Activated CD4-positive, alpha-beta memory T cell treated with anti-CD3 and anti-CD28 coated beads, Interleukin-2, amount 10 ng/mL, durations not matched to agents 7 days and 5 days (primary cell): ENCODE data around the gene CHST11. TPM values are rescaled to one million over a fixed set of nuclear protein-coding genes. Genes with fewer than 3 reads are reported as not detected.

Source experiments
- CTCF ChIA-PET: fragments of 350-600 bp; sonication (Branson Sonifier 250); formaldehyde crosslinking; loops from one replicate; lab custom pipeline; 2021; ENCODE audit warnings: antibody characterized with exemption, inconsistent platforms; lab: Charles Lee
- POLR2A ChIA-PET: fragments of 350-600 bp; sonication (Branson Sonifier 250); formaldehyde crosslinking; loops from one replicate; lab custom pipeline; 2021; ENCODE audit warnings: antibody characterized with exemption; lab: Charles Lee
- DNase-seq: peaks from one replicate; pipeline ENCODE4 v3.0.0-alpha.2; 2020
- H3K27ac Mint-ChIP-seq: one replicate; pipeline ENCODE4 v1.8.0; 2021; ENCODE audit warnings: mild to moderate bottlenecking, mixed read lengths
- H3K27me3 Mint-ChIP-seq: one replicate; pipeline ENCODE4 v1.8.0; 2021; ENCODE audit warnings: mixed read lengths
- H3K36me3 Mint-ChIP-seq: one replicate; pipeline ENCODE4 v1.8.0; 2021; ENCODE audit warnings: low read depth, mixed read lengths
- H3K4me1 Mint-ChIP-seq: one replicate; pipeline ENCODE4 v1.8.0; 2021; ENCODE audit warnings: mixed read lengths
- H3K4me3 Mint-ChIP-seq: one replicate; pipeline ENCODE4 v1.8.0; 2021; ENCODE audit warnings: mild to moderate bottlenecking, mixed read lengths
- H3K9me3 Mint-ChIP-seq: one replicate; pipeline ENCODE4 v1.8.0; 2021; ENCODE audit warnings: mixed read lengths
- total RNA-seq, 2 experiments: library from RNA; stranded (reverse); gene quantifications; one replicate each; pipeline ENCODE4 v1.2.3, GENCODE V29; 2021

CHST11 gene
- total RNA-seq, 2 experiments from 2014 or later = 124 to 125 TPM

DNA sequence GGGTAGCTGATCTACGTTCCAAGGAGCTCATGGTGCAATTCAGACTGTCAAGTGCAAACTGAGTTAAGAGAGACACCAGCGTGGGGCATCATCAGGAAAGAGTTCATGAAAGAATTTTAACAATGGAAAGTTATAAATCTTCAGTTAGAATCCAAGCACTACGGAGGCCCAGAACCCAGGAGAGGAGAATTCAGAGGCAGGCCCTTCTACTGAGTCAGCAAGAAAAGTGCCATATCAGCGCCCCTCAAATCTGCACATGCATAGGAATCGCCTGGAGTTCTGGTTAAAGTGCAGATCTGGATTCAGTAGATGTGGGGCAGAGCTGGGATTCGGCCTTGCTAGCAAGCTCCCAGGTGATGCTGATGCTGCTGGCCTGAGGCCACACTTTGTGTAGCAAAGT is 45.9 kb downstream of the CHST11 start:
- H3K27ac Mint-ChIP-seq = peak overlapping the region; percentile 26
- CTCF ChIA-PET = no interaction called here
- H3K36me3 Mint-ChIP-seq = peaks cover 69% of the 10 kb centered on the region
- no peaks in the 10 kb centered on the region for H3K9me3 Mint-ChIP-seq
- no peak overlapping the region for H3K4me3 Mint-ChIP-seq
- no peaks in the 10 kb centered on the region for H3K27me3 Mint-ChIP-seq
- H3K4me1 Mint-ChIP-seq = peaks cover 89% of the 10 kb centered on the region
- POLR2A ChIA-PET = interaction anchor here (1.2 to 3.4 kb wide), 2 partner anchors 17 to 45 kb away, joined by 3 to 19 read pairs; partner anchors contain the start of gene CHST11
- no peak for DNase-seq

DNA sequence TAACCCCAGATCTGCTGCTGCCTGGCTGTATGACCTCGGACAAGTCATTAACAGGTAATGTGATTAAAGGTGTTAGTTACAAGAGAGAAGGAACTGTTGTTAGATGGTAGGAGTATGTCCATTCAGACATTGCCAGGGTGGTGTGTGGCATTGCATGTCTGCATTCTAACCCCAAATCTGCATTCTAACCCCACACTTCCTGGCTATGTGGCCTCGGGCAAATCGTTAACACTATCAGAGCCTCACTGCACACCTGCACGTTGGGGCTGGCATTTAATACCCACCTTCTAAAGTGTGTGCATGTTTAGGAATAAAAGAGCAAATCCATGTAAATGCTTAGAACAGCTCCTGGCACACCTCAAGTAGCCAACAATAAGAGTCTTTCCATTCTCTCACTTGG is 46.4 kb downstream of the CHST11 start:
- ChIA-PET POLR2A (interaction anchor here (0.5 to 1.9 kb wide), 3 partner anchors 9 to 18 kb away, joined by 3 to 7 read pairs (median 3); no protein-coding TSS in a partner anchor), CTCF (no interaction called here)
- no peak overlapping the region for H3K4me3 Mint-ChIP-seq
- DNase-seq = no peak
- H3K9me3 Mint-ChIP-seq = no peaks in the 10 kb centered on the region
- no peaks in the 10 kb centered on the region for H3K27me3 Mint-ChIP-seq
- peaks cover 72% of the 10 kb centered on the region for H3K36me3 Mint-ChIP-seq
- H3K27ac Mint-ChIP-seq = peak overlapping the region; percentile 26
- H3K4me1 Mint-ChIP-seq = peaks cover 89% of the 10 kb centered on the region

DNA sequence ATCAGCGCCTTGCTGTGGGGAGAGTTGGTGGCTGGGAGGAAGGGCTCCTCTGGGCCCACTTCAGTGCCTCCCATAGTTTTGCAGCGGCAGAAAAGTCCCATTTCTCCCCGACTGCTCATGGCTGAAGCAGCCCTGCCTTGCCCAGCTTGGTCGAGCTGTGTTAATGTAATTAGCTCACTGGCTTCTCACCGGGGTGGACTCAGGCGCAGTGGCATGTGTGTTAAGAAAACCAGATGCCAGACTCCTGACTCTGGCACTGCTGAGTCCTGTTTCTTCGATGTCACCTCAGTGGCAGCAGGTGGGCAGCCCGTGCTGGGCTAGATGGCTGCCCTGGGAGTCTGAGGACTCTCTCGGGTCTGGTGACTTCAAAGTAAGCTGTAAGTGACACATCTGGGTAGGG is 47.4 kb downstream of the CHST11 start:
- DNase-seq = no peak
- Mint-ChIP-seq H3K4me3 (no peak overlapping the region), H3K27me3 (no peaks in the 10 kb centered on the region), H3K36me3 (peaks cover 72% of the 10 kb centered on the region), H3K4me1 (peaks cover 89% of the 10 kb centered on the region), H3K27ac (no peak overlapping the region), H3K9me3 (no peaks in the 10 kb centered on the region)
- CTCF ChIA-PET = no interaction called here
- POLR2A ChIA-PET = interaction anchor here (1.9 kb wide), 1 partner anchor 10 kb away, joined by 7 read pairs; no protein-coding TSS in a partner anchor

DNA sequence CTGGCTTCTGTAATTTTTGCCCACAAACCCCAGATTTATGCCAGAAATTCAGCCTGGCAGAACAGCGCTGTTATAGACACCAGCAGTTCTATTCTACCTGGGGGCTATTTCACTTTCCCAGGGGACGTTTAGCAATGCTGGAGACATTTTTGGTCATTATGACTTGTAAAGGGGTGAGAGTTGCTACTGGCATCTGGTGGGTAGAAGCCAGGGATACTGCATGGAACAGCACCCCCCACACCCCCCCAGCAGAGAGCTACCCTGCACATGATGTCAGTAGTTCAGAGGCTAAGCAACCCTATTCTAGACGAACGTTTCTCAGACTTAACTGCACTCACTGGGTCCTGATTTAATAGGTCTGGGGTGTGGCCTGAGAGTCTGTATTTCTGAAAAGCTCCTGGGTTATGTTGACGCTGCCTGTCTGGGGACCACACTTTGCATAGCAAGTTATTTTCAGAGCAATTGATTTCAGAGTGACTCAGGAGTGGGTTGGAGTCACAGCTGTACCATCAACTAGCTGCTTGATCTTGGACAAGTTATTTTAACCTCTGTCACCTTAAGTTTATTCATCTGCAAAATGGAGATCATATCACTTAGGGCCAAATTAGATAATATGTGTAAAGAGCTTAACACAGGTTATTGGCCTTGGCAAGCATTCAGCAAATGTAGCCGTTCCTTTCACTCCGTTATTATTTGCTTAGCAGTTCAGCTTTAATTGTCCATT is 48.5 kb downstream of the CHST11 start:
- Mint-ChIP-seq H3K27ac (no peak overlapping the region), H3K36me3 (peaks cover 82% of the 10 kb centered on the region), H3K4me3 (no peak overlapping the region), H3K27me3 (no peaks in the 10 kb centered on the region), H3K4me1 (peaks cover 89% of the 10 kb centered on the region), H3K9me3 (no peaks in the 10 kb centered on the region)
- no peak for DNase-seq
- CTCF ChIA-PET = no interaction called here
- POLR2A ChIA-PET = interaction anchor here (0.8 to 0.9 kb wide), 2 partner anchors 11 to 64 kb away, joined by 3 read pairs; no protein-coding TSS in a partner anchor

DNA sequence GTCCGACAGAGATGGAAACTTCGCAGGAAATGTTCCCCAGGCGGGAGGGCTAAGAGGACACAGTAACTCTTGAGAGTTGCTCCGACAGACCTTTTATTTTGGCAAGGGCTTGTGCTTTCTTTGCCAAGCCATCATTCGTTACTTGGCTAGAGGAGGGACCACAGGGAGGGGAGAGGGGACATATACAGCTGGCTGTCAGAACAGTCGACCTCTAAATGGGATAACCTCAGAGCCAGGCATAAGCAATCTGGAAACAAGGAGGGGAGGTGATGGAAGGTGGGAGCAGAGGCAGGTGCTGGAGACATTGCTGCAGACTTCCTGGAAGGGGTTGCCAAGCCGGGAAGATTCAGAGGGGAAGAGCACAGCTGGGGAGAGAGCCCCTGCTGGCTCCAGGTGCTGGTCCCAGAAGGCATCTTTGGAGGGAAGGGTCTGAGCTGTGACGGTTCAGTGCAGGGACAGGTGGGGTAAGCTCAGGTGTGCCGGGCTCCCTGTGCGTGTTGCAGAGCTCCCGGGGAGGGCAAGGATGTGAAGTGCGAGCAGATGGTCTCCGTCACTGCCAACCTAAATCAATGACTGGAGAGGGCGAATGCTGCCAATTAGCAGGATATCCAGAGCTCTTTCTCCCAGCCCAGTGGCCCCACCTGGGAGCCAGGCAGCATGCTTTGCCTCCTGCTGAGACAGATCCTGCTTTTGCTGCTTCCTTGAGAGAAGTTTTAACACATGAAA is 50.1 kb downstream of the CHST11 start:
- Mint-ChIP-seq H3K27me3 (no peaks in the 10 kb centered on the region), H3K27ac (no peak overlapping the region), H3K4me1 (peaks cover 88% of the 10 kb centered on the region), H3K9me3 (no peaks in the 10 kb centered on the region), H3K36me3 (peaks cover 85% of the 10 kb centered on the region), H3K4me3 (no peak overlapping the region)
- ChIA-PET CTCF (no interaction called here), POLR2A (interaction anchor here (1.0 kb wide), 1 partner anchor 12 kb away, joined by 3 read pairs; no protein-coding TSS in a partner anchor)
- DNase-seq = no peak

DNA sequence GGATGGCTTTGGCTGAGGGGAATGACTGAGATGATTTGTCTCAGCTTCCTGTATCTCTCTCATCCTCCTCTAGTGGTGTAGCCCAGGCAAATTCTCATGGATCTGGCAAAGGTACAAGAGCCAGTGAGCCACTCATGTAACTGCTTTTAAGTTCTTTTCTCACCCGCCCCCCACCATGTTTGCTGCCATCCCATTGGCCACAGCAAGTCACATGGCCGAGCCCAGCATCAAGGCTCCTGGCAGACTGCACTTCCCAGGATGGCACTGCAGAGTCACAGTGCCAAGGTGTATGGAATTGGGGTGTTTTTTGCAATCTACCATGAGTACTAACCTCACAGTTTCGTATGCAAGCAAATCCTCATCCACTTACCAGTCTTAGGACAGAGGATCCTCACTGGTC is 50.9 kb downstream of the CHST11 start:
- Mint-ChIP-seq H3K27ac (no peak overlapping the region), H3K36me3 (peaks cover 83% of the 10 kb centered on the region), H3K4me3 (no peak overlapping the region), H3K27me3 (no peaks in the 10 kb centered on the region), H3K9me3 (no peaks in the 10 kb centered on the region), H3K4me1 (peaks cover 83% of the 10 kb centered on the region)
- DNase-seq = no peak
- POLR2A ChIA-PET = no interaction called here
- CTCF ChIA-PET = no interaction called here

DNA sequence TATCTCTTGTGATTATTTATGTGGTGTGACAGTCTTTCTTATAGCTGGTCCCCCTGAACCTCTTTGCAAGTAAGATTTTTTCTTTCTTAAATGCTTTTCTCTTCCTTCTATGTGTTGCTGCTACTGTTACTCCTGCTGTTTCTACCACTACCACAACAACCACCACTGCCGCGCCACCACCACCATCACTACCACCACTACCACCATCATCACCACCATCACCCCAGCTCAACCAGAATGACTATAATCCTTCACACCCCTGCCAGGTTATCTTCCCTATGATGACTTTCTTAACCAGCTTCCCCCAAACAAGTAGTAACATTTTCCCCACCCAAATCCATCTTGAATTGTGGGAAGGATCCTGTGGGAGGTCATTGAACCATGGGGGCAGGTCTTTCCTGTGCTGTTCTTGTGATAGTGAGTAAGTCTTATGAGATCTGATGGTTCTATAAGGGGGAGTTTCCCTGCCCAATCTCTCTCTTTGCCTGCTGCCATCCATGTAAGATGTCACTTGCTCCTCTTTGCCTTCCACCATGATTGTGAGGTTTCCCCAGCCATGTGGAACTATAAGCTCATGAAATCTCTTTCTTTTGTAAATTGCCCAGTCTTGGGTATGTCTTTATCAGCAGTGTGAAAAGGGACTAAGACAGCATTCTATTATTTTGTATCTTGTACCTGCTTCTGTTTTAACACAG is 52.2 kb downstream of the CHST11 start:
- Mint-ChIP-seq H3K27ac (peak overlapping the region; percentile 52), H3K27me3 (no peaks in the 10 kb centered on the region)

DNA sequence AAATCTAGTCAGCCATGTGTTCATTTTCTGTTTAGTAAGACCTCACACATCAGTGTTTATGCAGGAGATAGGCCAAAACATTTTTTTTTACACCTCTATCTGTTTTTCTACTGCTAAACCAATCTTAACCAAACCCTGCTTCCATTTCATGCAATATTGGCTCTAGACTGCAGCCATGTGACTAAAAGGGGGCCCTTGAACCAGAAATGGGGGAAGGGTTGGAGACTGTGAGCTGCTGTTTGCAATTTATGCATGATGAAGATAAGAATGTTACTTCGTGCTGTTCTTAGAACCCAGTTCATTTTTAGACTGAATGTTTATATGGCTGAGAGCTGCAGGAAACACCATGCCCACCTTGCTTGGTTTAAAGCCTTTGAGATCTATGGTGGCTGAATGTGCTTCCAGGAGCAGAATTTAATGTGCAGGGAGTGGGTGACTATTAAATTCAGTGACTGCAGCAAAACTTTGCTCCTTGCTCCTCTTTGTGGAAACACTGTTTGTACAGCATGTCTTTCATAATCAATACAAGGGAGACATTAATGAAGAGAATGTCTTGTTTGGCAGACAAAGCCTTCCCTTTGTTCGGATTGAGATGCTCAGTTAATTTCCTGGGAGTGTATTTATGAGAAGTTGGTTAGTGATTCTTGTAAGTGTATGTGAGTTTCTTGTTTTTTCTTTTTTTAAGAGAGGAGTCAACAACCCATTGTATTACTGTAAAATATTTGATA is 53.6 kb downstream of the CHST11 start:
- peaks cover 62% of the 10 kb centered on the region for H3K4me1 Mint-ChIP-seq

More for the DNA sequence above, 52.2 kb downstream of the CHST11 start:
- H3K36me3 Mint-ChIP-seq = peaks cover 78% of the 10 kb centered on the region
- CTCF ChIA-PET = interaction anchor here (2.0 kb wide), 1 partner anchor 31 kb away, joined by 5 read pairs; no protein-coding TSS in a partner anchor
- peaks cover 74% of the 10 kb centered on the region for H3K4me1 Mint-ChIP-seq
- DNase-seq = no peak
- POLR2A ChIA-PET = interaction anchor here (1.5 to 2.6 kb wide), 3 partner anchors 14 to 51 kb away, joined by 3 to 8 read pairs (median 6); no protein-coding TSS in a partner anchor
- no peaks in the 10 kb centered on the region for H3K9me3 Mint-ChIP-seq
- H3K4me3 Mint-ChIP-seq = peak overlapping the region; percentile 1

DNA sequence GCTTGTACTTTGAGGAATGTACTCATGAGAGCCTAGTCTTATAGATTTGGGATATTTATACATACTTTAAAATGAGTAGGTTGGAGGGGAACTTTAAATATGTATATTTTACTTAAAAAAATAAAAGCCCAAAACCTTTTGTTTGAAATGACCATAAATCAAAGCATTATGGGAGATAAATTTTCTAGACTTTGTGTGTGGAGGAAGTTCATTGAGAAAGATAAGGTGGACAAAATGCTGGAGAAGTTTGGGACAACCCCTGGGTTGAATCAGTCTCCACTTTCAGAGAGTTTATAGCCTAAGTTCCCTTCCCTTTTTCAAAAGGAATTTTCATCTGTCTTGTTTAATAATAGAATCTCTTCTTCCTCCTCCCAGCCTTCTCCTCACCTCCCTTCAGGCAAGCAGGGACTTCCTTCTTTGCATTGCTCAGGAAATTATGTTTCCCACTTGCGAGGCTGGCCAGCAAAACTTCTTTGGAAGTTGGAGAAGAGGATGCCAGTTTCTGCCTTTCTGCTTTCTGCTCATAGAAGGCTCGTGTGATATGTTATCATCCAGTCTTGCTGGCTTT is 54.2 kb downstream of the CHST11 start:
- ChIA-PET CTCF (interaction anchor here (0.8 to 2.0 kb wide), 2 partner anchors 33 to 448 kb away, joined by 4 to 5 read pairs; no protein-coding TSS in a partner anchor), POLR2A (interaction anchor here (1.1 to 2.6 kb wide), 3 partner anchors 16 to 53 kb away, joined by 3 to 8 read pairs (median 6); no protein-coding TSS in a partner anchor)
- H3K27me3 Mint-ChIP-seq = no peaks in the 10 kb centered on the region
- no peak overlapping the region for H3K4me3 Mint-ChIP-seq
- peak overlapping the region; percentile 27 for H3K27ac Mint-ChIP-seq
- DNase-seq = no peak
- peaks cover 76% of the 10 kb centered on the region for H3K36me3 Mint-ChIP-seq
- no peaks in the 10 kb centered on the region for H3K9me3 Mint-ChIP-seq
- peaks cover 61% of the 10 kb centered on the region for H3K4me1 Mint-ChIP-seq

More for the DNA sequence above, 53.6 kb downstream of the CHST11 start:
- POLR2A ChIA-PET = interaction anchor here (1.1 to 2.6 kb wide), 3 partner anchors 16 to 53 kb away, joined by 3 to 8 read pairs (median 6); no protein-coding TSS in a partner anchor
- CTCF ChIA-PET = interaction anchor here (0.8 to 2.0 kb wide), 2 partner anchors 32 to 449 kb away, joined by 4 to 5 read pairs; no protein-coding TSS in a partner anchor
- no peaks in the 10 kb centered on the region for H3K9me3 Mint-ChIP-seq
- no peak overlapping the region for H3K4me3 Mint-ChIP-seq
- no peaks in the 10 kb centered on the region for H3K27me3 Mint-ChIP-seq
- peak overlapping the region; percentile 27 for H3K27ac Mint-ChIP-seq
- DNase-seq = no peak
- peaks cover 79% of the 10 kb centered on the region for H3K36me3 Mint-ChIP-seq

DNA sequence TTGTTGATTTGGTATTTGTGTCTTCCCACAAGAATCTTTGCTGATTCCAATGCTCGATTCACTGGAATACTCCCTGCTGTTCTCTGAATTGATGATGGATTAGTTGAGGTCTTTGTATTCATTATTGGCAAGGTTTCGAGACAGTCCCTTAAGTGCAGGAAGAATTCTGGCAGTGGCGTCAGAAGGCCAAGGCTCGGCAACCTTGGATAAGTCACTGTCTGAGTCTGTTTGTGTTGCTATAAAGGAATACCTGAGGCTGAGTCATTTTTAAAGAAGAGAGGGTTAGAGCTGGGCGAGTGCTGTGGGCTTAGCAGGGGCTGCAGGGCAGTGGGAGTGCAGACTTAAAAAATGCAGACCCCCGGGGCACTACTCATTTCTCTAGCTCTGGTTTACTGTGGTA is 56.9 kb downstream of the CHST11 start:
- Mint-ChIP-seq H3K36me3 (peaks cover 51% of the 10 kb centered on the region), H3K27ac (no peak overlapping the region), H3K9me3 (no peaks in the 10 kb centered on the region), H3K4me3 (no peak overlapping the region), H3K27me3 (no peaks in the 10 kb centered on the region), H3K4me1 (peaks cover 57% of the 10 kb centered on the region)
- POLR2A ChIA-PET = no interaction called here
- DNase-seq = no peak
- CTCF ChIA-PET = no interaction called here

DNA sequence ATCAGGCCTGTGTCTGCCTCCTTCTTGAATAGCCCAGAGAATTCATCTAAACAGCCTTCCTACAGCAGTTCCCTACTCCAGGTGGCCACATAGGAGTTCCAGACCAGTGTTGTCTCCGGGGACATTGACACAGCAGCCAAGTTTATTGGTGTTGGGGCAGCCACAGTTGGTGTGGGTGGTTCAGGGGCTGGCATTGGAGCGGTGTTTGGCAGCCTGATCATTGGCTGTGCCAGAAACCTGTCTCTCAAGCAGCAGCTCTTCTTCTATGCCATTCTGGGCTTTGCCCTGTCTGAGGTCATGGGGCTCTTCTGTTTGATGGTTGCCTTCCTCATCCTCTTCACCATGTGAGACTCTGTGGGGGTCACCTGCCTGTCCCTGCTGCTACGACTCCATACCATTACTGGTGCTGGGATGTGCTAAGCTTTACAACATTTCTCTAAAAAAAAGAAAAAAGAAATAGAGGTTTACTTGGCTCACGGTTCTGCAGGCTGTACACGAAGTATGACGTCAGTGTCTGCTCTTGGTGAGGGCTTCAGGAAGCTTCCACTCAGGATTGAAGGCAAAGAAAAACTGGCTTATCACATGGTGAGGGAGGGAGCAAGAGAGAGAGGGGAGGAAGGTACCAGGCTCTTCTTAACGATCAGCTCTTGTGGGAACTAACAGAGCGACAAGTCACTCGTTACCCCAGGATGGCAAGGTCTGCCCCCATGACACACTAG is 57.5 kb downstream of the CHST11 start:
- Mint-ChIP-seq H3K4me3 (no peak overlapping the region), H3K4me1 (peaks cover 57% of the 10 kb centered on the region), H3K27ac (no peak overlapping the region), H3K27me3 (no peaks in the 10 kb centered on the region), H3K9me3 (no peaks in the 10 kb centered on the region), H3K36me3 (peaks cover 46% of the 10 kb centered on the region)
- DNase-seq = no peak
- ChIA-PET CTCF (no interaction called here), POLR2A (no interaction called here)
